GF-D8 (cell line): ENCODE data around the gene DUSP3.

ENCODE experiments used
- DNase-seq: peaks from one replicate; lab custom pipeline; 2025; lab: John Stamatoyannopoulos, UW

Gene DUSP3

DNA sequence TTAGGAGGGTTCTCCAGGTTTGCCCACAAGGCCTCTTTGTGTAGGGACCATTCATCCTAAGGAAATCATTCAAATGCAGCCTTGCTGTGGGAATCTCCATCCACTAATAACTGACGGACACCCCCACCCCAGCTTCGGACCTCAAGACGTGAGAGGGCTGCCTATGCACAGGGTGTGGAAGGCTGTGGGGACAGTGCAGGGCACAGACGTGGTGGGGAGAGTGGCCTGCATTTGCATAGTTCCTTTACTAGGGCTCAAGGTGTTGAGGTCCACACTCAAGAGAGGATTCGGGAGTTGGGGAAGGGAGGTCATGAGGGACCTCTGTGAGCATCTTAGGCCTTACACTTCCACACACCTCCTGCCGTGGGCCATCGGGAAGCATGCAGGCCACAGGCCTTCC is 9.8 kb downstream of the DUSP3 start:
- DNase-seq, result no peak

DNA sequence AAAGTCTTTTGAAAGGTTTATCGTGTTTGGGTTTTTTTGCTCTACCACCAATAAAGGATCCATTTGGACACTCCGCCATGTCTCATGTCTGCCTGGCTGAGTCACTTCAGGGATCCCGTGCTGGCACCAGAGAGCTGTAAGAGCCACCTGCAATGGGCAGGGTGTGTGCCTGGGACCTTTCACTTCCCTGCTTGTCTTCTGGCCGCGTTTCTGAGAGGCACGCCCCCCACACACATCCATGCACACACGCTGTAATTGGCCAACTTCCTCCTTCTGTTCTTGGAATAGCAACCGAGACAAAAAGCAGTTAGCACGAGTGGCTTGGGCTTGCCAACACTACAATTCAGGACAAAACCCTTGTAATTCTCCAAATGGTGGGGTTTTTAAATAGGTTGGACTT is 10.4 kb downstream of the DUSP3 start:
- peak; percentile 95 for DNase-seq

DNA sequence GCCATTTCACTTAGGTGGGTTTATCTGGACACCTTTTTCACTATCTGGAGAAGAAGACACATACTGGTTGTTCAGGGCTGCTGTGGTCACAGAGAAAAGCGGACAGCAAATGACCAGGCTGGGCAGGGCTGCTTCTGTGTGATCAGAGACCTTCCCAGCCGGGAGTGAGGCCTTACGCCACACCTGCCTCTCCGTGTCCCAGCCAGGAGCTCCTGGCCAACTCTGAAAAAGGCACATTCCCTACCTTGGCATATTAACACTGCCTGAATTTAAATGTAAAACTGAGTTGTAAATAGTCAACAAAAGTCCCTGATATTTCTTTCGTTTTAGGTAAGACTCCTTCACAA is 11.1 kb downstream of the DUSP3 start:
- no peak for DNase-seq

DNA sequence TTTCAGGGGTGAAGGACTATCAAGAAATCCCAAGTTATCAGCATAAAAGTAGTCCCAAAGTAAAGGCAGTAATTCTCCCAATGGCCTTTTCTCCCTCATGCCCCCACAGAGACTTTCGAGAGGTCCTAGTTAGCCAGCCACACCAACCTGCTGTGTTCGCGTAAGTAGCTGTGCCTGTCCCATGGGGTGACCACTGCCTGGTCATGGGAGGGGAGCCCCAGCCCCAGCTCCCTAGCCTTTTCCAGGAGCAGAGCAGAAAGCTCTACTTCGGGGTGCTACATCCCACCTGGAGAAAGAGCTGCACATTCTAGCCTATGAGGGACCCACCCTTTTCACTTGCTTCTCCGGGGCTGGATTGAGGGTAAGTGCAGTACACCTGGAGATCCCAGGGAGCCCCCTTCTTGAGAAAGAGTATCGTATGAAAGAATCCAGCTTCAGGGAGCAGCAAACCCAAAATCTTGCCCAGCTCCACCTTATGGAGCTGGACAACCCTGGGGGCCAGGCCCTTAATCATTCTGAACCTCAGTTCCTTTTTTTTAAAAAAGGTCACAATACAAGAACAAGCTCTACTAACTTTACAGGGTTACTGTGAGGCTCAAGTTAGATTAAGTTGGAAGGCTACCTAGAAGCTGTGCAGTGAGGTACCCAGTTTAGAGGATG is 11.6 kb downstream of the DUSP3 start:
- DNase-seq, result no peak

DNA sequence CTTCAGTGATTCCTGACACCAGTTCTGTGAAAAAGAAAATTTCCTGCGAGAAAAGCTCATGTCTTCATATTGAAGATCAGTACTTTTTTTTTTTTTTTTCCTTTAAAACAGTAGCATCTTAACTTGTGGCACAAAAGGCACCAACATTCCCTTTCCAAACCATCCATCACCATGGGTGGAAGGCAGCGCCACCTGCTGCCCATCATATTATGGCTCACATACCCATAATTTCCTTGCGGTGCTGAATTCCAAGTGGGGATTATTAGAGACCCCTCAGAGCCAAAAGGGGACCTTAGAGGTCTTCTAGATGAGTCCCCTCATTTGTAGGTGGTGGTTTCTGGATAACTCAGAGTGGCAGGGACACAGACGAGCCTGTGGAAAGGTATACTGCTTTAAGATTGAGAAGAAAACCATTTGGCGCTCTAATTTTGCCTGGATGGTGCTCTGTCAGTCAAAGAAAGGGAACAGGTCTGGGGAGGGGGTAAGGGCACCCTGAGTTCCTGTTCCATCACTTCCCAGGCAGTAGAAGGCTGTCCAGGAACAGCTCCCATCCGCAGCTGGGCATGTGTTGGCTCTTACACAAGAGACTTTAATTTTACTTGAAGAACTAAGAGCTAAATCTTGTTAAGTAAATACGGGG is 12.2 kb downstream of the DUSP3 start:
- DNase-seq, result no peak

DNA sequence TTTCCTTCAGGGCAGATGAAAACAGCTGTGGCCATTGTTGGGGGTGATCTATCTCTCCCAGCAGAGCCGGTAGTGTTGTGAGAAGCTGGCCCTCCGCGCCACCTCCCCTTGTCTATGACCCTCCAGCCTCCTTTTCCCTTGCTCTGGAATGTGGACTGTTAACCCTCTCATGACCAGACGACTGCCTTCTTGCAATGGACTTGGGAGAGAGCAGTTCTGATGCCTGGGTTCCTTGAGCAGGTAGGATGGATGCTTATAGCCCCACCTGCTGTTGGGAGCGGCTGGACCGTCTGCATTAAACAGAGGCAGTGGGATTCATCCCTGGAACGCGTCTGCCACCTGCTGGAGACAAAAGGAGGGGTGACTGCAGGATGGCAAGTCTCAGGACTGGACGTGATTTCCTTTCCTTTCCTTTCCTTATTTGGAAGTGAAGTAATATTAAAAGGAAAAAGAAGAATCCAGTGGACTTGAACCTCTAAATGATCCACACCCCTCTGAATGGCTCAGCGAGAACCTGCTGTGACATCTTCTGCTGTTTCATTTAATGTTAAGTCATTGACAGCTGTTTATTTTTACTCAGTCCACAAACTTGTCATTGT is 18.4 kb downstream of the DUSP3 start:
- DNase-seq, result peak; percentile 49

DNA sequence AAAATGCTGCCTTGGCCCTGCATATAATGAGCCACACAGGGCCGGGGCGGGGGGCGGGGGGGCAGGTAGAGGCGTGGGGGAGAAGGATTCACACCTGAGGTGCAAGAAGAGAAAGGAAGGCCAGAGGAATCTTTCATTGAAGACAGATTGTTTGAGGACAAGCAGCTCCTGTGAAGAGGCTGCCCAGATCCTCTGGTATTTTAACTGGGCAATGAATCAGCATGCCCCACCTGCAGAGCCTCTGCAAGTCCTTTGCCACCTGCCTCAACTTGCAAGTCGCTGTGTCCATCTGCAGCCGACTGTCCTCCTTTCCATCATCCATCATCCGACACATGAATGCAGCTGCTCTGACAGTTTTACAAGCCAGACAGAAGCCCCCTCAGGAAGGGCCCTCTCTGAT is 18.9 kb downstream of the DUSP3 start:
- no peak for DNase-seq

DNA sequence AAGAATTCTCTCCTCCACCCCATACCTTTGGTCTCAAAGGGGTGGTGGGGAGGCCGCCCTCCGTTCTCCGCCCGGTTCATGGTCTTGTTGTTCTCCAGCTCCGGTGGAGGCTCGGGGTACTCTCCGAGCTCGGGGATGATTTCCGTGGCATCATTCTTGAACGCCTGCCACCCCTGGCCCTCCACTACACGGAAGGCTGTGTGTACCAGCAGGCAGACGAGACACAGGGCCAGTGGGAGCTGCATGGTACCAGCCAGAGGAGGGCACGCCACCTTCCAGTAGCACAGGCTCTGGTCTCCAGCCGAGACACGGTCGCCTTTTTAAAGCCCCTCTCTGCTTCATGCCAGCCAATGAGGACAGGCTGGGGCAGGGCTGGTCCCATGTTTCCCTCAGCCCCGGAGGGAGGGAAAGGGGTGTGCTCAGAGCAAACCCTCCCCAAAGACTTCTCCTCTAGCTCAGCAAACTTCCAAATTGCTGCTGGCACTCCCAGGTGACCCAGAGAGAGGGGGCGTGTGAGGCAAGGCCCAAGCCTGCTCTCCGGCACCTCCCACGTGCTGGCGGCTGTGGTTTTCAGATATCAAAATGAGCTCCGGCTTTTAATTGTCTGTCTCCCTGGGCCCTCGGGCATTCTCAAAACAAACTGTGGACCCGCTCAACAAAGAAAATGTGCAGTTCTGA is 20.1 kb downstream of the DUSP3 start, which contains the start of gene SOST:
SOST (minus strand) TSS at position 295 of the 678 bp plus-strand sequence; CDS start at position 245, 50 bp downstream.
- DNase-seq, result no peak

DNA sequence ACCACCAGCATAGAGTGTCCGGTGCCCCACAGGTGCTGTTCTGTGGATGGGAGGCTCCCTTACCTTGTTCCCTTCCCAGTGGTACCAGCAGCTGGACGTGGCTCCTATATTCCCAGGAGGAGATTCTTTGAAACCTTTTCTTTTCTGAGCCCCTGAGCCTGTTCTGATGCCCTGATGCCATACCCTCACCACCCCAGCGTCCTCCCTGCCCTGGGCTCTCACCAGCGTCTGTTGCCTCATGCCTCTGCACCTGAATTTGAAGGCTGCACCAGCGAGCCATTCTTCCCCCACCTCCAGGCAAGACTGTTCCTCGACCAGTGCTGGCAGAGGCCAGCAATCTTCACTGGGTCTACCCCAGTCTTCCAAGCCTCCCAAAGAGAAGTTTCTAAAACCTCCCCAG is 20.7 kb downstream of the DUSP3 start:
- no peak for DNase-seq

DNA sequence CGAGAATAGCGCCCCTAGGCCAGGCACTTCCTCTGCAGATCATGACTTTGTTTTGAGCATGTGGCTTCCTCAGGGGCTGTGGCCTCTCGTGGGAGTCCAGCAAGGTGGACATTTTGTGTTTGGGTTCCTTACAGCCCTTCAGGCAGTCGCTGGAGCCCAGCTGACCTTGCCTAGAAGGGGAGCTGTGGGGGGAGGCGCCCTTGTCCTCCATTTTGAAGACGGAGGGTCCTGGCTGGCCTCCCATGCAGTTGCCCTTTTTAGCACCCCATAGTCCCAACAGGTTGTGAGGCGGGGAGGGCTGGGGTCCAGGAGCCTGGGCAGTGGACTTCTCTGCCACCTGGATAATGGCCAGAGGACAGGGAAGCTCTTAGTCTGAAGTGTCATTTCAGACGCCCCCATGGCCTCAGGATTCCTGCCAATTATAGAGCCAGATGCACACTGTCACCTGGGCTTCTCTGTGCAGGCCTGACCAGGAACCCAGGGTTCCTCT is 21.6 kb downstream of the DUSP3 start:
- no peak for DNase-seq

DNA sequence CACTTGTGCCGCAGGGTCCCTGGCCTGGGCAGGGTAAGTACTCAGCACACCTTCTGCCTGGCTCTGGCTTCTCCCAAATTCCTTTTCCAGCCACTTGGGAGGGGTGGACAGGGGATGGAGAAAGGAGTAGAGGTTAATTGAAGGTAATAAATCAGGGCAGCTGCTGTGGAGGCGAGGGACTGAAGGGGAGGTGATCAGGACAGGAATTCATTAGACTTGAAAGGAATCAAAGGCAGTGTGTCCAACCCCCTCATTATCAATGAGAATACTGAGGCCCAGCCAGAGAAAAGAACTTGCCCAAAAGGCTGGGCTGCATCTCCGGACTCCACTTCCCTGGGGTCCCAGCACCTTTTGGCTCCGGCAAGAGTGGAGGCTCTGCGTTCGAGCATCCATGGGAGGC is 22.6 kb downstream of the DUSP3 start:
- no peak for DNase-seq

DNA sequence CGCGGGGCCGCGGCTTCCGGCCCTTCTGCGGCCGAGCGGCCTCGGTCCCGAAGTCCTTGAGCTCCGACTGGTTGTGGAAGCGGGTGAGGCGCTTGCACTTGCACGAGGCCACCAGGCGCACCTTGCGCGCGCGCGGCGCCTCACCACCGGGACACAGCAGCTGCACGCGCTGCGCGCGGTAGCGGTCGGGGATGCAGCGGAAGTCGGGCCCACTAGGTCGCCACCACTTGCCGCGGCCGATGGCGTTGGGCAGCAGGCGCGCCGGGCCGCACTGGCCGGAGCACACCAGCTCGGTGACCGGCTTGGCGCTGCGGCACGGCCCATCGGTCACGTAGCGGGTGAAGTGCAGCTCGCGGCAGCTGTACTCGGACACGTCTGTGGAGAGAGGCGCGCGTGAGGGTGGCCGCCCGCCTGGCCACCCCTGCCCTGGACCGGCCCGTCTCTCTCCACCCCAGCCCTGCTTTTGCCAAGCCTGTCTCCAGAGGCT is 23.3 kb downstream of the DUSP3 start:
- no peak for DNase-seq

DNA sequence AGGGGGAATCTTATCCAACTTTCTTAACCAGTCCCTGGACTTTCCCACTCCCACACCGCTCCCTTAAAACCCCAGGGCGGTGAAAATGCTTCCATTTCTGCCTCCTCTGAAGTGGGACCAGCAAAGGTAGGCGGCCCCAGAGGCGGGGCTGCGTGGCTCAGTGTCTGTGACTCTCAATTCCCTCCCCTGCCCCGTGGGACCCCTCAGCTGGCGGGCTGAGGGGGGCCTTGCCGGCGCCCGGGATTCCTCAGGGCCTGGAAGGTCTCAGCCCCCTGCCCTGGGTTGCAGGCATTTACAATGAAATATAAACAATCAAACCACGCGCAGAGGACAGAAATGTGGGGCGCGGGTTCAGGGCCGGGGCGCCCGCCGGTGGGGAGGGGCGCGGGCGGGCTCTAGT is 23.8 kb downstream of the DUSP3 start:
- no peak for DNase-seq

DNA sequence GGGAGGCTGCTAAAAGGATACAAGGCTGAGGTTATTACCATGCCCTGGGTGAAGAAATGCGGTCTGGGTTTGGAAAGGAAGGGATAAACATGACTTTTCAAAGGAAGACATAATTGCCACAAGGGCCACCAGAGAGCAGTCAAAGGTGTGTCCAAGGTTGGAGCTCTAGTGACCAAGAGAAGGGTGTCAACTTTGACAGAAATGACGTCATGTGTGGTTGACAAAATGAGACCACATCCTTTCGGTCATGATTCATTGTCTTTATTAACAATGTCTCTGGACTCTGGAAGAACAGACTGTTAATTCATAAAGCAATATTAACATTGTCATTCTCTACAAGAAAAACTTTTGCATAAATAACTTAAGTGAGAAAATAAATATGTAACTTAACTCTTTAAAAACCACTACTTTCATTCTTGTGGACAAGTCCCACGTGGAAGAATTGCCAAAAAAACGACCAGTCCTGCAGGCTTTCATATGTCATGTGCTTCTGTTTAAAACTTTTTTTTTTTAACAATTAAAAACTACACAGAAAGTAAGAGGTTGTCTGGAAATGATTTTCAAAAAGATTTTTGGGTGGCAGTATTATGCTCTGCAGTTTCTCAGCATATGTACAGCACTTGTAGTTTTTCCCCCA is 25.2 kb downstream of the DUSP3 start:
- DNase-seq, result no peak

DNA sequence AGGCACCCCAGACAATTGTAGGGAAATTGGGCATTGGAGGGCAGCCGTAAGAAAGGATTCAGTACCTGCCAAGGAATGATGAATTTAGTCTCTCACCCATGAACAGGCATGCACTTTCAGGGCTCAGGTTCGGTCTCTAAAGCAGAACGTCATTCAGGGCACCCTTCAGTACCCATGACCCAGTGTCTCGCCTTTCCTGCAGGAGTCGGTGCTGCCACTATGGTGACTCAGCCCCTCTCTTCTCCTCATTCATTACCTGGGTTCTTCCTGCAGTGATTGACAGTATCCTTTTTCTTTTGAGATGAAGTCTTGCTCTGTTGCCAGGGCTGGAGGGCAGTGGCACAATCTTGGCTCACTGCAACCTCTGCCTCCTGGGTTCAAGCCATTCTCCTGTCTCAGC is 28.6 kb downstream of the DUSP3 start:
- DNase-seq, result no peak

DNA sequence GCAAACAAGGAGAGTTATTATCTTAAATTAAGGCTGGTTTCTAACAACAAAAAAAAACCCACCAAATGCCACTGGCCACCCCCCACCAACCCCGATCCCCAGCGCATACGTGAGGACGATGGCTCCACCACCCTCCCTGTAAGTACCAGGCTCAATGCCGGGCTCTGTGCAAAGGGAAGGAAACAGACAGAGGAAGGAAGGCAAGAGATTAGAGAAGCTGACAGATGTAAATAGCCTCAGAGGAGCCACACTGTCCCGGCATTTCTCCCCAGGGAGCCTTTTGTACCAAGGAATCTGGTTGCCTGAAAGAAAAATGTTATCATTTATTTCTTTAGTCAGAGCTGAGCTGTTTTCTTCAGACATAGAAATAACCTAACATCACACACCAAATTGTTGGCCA is 33.2 kb downstream of the DUSP3 start:
- no peak for DNase-seq

DNA sequence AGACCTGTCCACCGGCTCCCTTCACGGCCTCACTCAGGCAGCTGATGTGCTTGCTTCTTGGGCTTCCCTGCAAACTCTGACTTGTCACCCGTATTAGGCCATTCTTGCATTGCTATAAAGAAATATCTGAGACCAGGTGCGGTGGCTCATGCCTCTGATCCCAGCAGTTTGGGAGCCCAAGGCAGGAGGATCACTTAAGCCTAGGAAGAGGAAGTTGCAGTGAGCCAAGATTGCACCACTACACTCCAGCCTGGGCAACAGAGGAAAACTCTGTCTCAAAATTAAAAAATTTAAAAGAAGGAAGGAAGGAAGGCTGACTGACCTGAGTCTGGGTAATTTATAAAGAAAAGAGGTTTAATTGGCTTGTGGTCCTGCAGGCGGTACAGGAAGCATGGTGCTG is 37.1 kb downstream of the DUSP3 start:
- DNase-seq, result no peak

DNA sequence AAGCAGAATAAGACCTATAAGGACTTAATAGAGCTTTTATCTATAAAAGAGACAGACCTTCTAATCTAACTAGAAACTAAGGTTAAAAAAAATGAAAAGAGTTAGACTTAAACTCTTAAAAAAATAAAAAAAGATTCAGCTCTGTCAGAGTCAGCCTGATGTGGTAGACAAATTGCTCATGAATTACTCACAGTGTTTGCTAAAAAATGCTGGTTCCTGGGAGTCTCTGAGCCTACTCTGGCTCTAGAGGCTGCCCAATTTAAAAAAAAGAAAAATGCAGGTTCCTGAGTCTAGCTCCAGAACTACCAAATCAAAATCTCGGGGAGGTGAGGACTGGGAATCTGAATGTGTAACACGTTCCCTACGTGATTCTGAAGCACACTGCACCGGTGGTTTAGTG is 38.2 kb downstream of the DUSP3 start:
- DNase-seq, result no peak

DNA sequence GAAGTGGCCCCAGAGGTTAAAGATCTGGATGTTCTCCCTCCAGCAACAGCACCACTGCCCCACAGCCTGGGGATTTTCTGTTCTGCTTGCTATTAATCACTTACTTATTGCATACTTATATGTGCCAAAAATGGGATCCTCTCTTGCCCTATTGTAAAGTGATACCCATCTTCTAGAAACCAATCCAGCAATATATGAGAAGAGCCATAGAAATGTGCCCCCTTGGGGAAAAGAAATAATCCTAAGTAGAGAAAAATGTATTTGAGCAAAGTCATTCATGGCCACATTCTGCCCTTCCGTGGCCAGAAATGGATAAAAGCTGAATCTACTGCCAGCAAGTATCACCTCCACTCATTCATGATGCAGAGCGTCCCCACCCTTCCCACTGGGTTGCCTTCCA is 41.1 kb downstream of the DUSP3 start:
- DNase-seq, result no peak

DNA sequence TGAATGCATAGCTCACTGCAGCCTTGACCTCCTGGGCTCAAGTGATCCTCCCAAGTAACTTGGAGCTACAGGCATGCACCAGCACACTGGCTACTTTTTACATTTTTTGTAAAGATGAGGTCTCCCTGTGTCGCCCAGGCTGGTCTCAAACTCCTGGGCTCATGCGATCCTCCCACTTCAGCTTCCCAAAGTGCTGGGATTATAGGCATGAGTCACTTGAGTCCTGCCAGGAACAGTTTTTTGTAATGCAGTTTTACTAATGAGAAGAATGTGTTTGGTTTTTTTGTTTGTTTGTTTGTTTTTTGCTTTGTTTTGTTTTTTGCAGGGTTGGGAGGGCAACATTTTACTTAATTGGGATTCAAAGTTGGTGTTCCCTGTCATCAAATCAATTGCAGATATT is 42.4 kb downstream of the DUSP3 start:
- no peak for DNase-seq

DNA sequence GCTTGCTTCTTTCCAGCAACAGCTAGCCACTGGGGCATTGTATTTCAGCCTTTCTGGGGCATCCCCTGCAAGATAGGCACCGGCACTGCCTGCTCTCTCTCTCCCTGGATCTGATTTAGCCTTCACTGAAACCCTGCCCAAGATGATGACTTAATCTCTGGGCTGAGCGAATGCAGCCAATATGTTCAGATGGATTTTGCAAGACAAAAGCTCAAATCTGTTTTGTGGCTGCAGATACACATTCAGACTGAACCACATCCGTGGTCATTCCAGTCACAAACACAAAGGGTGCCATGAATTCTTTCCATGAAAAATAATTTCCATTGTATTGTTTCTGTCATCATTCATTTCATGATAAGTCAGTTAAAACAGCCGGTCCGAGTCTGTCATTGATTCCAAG is 44.4 kb downstream of the DUSP3 start:
- no peak for DNase-seq

DNA sequence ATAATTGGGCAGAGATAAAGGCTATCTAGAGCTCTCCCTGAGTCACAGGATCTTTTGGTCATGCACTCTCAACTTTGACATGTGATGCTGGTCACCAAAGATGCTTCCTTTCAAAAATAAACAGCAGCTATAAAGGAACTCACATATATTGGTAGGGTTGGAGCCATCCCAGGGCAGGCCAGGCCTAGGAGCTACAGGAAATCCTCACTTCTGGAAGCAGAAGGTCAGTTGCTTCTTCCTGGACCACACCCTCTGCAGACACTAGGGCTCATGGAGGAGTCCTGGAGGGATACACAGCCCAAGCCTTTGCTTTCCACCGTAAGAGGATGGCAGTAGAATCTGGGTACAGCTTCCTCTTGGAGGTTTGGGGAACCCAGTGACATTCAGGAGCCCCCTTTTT is 44.8 kb downstream of the DUSP3 start:
- DNase-seq, result no peak
